ENCODE data around the gene SAG.
A peak's percentile ranks its signal among the peaks of the same experiment; 100 is the strongest.

Gene SAG

GRCh38 chr2:233307565-233307964 is at the start of gene SAG:
TSS of gene SAG (plus strand) at chr2:233307816. CDS start at chr2:233309190, 1,374 bp downstream.
- DNase-seq: no peak

- no peak for DNase-seq
Measured at GRCh38 chr2:233258211-233258610, 49.4 kb upstream of the SAG start.

- DNase-seq: no peak
Measured at GRCh38 chr2:233259730-233260129, 47.9 kb upstream of the SAG start.

GRCh38 chr2:233260661-233261060 is 47.0 kb upstream of the SAG start:
- DNase-seq: no peak

- DNase-seq: no peak
Measured at GRCh38 chr2:233261819-233262555, 45.6 kb upstream of the SAG start.

GRCh38 chr2:233262562-233262961 is 45.1 kb upstream of the SAG start:
- DNase-seq: no peak

GRCh38 chr2:233263045-233263570 is 44.5 kb upstream of the SAG start:
- DNase-seq: no peak

GRCh38 chr2:233264667-233265066 is 42.9 kb upstream of the SAG start:
- no peak for DNase-seq

- DNase-seq: no peak
Measured at GRCh38 chr2:233265899-233266431, 41.7 kb upstream of the SAG start.

- no peak for DNase-seq
Measured at GRCh38 chr2:233266481-233266880, 41.1 kb upstream of the SAG start.

GRCh38 chr2:233267516-233268245 is 39.9 kb upstream of the SAG start:
- peak; percentile 39 for DNase-seq

GRCh38 chr2:233270366-233270765 is 37.2 kb upstream of the SAG start:
- DNase-seq: no peak

- DNase-seq: no peak
Measured at GRCh38 chr2:233270951-233271350, 36.7 kb upstream of the SAG start.

- DNase-seq: no peak
Measured at GRCh38 chr2:233271693-233272092, 35.9 kb upstream of the SAG start.

GRCh38 chr2:233273120-233273519 is 34.5 kb upstream of the SAG start:
- no peak for DNase-seq

GRCh38 chr2:233275223-233275622 is 32.4 kb upstream of the SAG start:
- no peak for DNase-seq

- no peak for DNase-seq
Measured at GRCh38 chr2:233278921-233279320, 28.7 kb upstream of the SAG start.

GRCh38 chr2:233280114-233280693 is 27.4 kb upstream of the SAG start:
- no peak for DNase-seq

- no peak for DNase-seq
Measured at GRCh38 chr2:233281553-233281952, 26.1 kb upstream of the SAG start.

- DNase-seq: no peak
Measured at GRCh38 chr2:233281992-233282603, 25.5 kb upstream of the SAG start.

GRCh38 chr2:233285921-233286320 is 21.7 kb upstream of the SAG start:
- no peak for DNase-seq

GRCh38 chr2:233287871-233288270 is 19.7 kb upstream of the SAG start:
- no peak for DNase-seq

GRCh38 chr2:233288663-233289062 is 19.0 kb upstream of the SAG start:
- DNase-seq: no peak

Data from GF-D8 (cell line).